Gastrocnemius medialis (tissue), 4 donors: ENCODE results near the gene CA6. TPM values are rescaled to one million over a fixed set of nuclear protein-coding genes. Genes with fewer than 3 reads are reported as not detected.

ENCODE experiments used
- ATAC-seq, 2 donors: fragments of 150-250 bp; one replicate each; pipeline ENCODE4 v1.9.1; 2016
- DNase-seq, 2 donors: peaks; one replicate each; pipeline ENCODE4 v3.0.0-alpha.2; 2019
- H3K27ac ChIP-seq, 4 donors: fragments of 200-600 bp; sonication (generic); 1 replicate in 1 of 4; 2 replicates in 3 of 4; pipeline ENCODE4 v1.5.1; 2016 to 2018; ENCODE audit warnings: mild to moderate bottlenecking in 2 of 4, moderate library complexity in 1 of 4
- H3K27me3 ChIP-seq, 3 donors: fragments of 200-600 bp; sonication (generic) in 2 of 3; 1 replicate in 1 of 3; 2 replicates in 2 of 3; pipeline versions ENCODE4 v1.5.1 to v1.6.0; 2016 to 2019; ENCODE audit warnings: mild to moderate bottlenecking in 1 of 3, moderate library complexity in 1 of 3
- H3K36me3 ChIP-seq, 2 donors: fragments of 200-600 bp; sonication (generic) in 1 of 2; one replicate each; pipeline ENCODE4 v1.5.1; 2017 to 2018
- H3K4me1 ChIP-seq, 2 donors: fragments of 200-600 bp; sonication (generic) in 1 of 2; one replicate each; pipeline ENCODE4 v1.5.1; 2016 to 2017; ENCODE audit warnings: mild to moderate bottlenecking in 2 of 2
- H3K4me3 ChIP-seq, 4 donors: fragments of 200-600 bp; sonication (generic) in 3 of 4; 1 replicate in 1 of 4; 2 replicates in 3 of 4; pipeline ENCODE4 v1.5.1; 2016 to 2019; ENCODE audit warnings: mild to moderate bottlenecking in 2 of 4
- H3K9me3 ChIP-seq, 3 donors: fragments of 200-600 bp; sonication (generic) in 2 of 3; 1 replicate in 1 of 3; 2 replicates in 2 of 3; pipeline ENCODE4 v1.5.1; 2016 to 2019
- CTCF ChIP-seq, 5 experiments: fragments of 450-650 bp in 3 of 5; fragments of 200-600 bp in 2 of 5; sonication (generic) in 2 of 5; IDR thresholded peaks in 4 of 5; conservative IDR thresholded peaks in 1 of 5; 1 replicate in 4 of 5; 2 replicates in 1 of 5; pipeline ENCODE4 v1.5.1; 2016 to 2019; ENCODE audit warnings: antibody characterized with exemption in 5 of 5, mild to moderate bottlenecking in 3 of 5, moderate library complexity in 3 of 5
- POLR2A ChIP-seq, 2 donors: fragments of 450-650 bp; IDR thresholded peaks; one replicate each; pipeline ENCODE4 v1.6.1; 2017; ENCODE audit warnings: antibody characterized with exemption in 2 of 2, mild to moderate bottlenecking in 2 of 2, moderate library complexity in 2 of 2
- in situ Hi-C, 4 donors: fragments of 200-750 bp; cut with MboI; loops; one replicate each; pipeline versions ENCODE4 v1.15.0 to v1.8.0; 2017; ENCODE audit warnings: low sequenced_read_pairs in 4 of 4
- intact Hi-C: fragments of 100-400 bp; cut with DNase I; formaldehyde crosslinking; loops from one replicate; pipeline ENCODE4 v1.15.1; 2023; ENCODE audit warnings: low total_unique reads
- total RNA-seq, 4 donors: library from RNA; depleted of rRNA; stranded (reverse); fragments of >200 nt; gene quantifications; one replicate each; pipeline versions ENCODE4 v1.1.0 to v1.2.3, GENCODE V29; 2016

Gene CA6
- total RNA-seq, 4 donors from 2014 or later: not detected

GRCh38 chr1:8976338-8976737 is 30.7 kb downstream of the CA6 start:
- no peak overlapping the region for H3K4me3 ChIP-seq
- H3K36me3 ChIP-seq: no peaks in the 10 kb centered on the region
- in situ Hi-C loops: loop anchor here in 1 of 4 donors (25.0 kb wide), 1 partner anchor 114 kb away; no protein-coding TSS in a partner anchor
- H3K4me1 ChIP-seq: no peaks in the 10 kb centered on the region
- no peak for DNase-seq
- no peaks in the 10 kb centered on the region for H3K9me3 ChIP-seq
- H3K27ac ChIP-seq: no peak overlapping the region
- intact Hi-C loops: no loop called here
- H3K27me3 ChIP-seq: no peaks in the 10 kb centered on the region
- no peak for ATAC-seq
- TF ChIP-seq POLR2A (IDR thresholded peaks at IDR 0.05): no peak
- no peak for TF ChIP-seq CTCF (IDR thresholded peaks at IDR 0.05 in 4 of 5, conservative IDR thresholded peaks at IDR 0.05 in 1 of 5)

- intact Hi-C loops (no loop called here), in situ Hi-C loops (loop anchor here in 1 of 4 donors (25.0 kb wide), 1 partner anchor 115 kb away; no protein-coding TSS in a partner anchor)
- Histone ChIP-seq H3K36me3 (no peaks in the 10 kb centered on the region), H3K27ac (no peak overlapping the region), H3K4me3 (no peak overlapping the region), H3K4me1 (no peaks in the 10 kb centered on the region), H3K9me3 (no peaks in the 10 kb centered on the region), H3K27me3 (no peaks in the 10 kb centered on the region)
- DNase-seq: no peak
- no peak for ATAC-seq
- TF ChIP-seq POLR2A (IDR thresholded peaks at IDR 0.05) (no peak), CTCF (IDR thresholded peaks at IDR 0.05 in 4 of 5, conservative IDR thresholded peaks at IDR 0.05 in 1 of 5) (no peak)
Measured at GRCh38 chr1:8976896-8977450, 31.3 kb downstream of the CA6 start.

GRCh38 chr1:8980656-8981055 is 35.0 kb downstream of the CA6 start:
- peaks cover under 1% of the 10 kb centered on the region in 2 donors for H3K4me1 ChIP-seq
- no peak overlapping the region for H3K27ac ChIP-seq
- TF ChIP-seq POLR2A (IDR thresholded peaks at IDR 0.05) (no peak), CTCF (IDR thresholded peaks at IDR 0.05 in 4 of 5, conservative IDR thresholded peaks at IDR 0.05 in 1 of 5) (no peak)
- in situ Hi-C loops: loop anchor here in 2 of 4 donors (10.0 to 25.0 kb wide), 3 partner anchors 66 to 126 kb away; no protein-coding TSS in a partner anchor
- H3K9me3 ChIP-seq: no peaks in the 10 kb centered on the region
- DNase-seq: no peak
- H3K36me3 ChIP-seq: no peaks in the 10 kb centered on the region
- no peak overlapping the region for H3K4me3 ChIP-seq
- H3K27me3 ChIP-seq: no peaks in the 10 kb centered on the region
- intact Hi-C loops: no loop called here
- ATAC-seq: no peak

- H3K36me3 ChIP-seq: no peaks in the 10 kb centered on the region
- peaks cover 3 to 5% of the 10 kb centered on the region in 2 donors for H3K4me1 ChIP-seq
- H3K27me3 ChIP-seq: no peaks in the 10 kb centered on the region
- ATAC-seq (no peak), DNase-seq (no peak)
- TF ChIP-seq POLR2A (IDR thresholded peaks at IDR 0.05): no peak
- TF ChIP-seq CTCF (IDR thresholded peaks at IDR 0.05 in 4 of 5, conservative IDR thresholded peaks at IDR 0.05 in 1 of 5): no peak
- no peak overlapping the region for H3K4me3 ChIP-seq
- no peak overlapping the region for H3K27ac ChIP-seq
- in situ Hi-C loops: loop anchor here in 2 of 4 donors (10.0 to 25.0 kb wide), 3 partner anchors 66 to 126 kb away; no protein-coding TSS in a partner anchor
- intact Hi-C loops: no loop called here
- H3K9me3 ChIP-seq: no peaks in the 10 kb centered on the region
Measured at GRCh38 chr1:8981169-8981568, 35.5 kb downstream of the CA6 start.
